Astrocyte (in vitro differentiated cells and primary cell): ENCODE results near the gene AQP1.

Experiments used
- CTCF ChIP-seq: IDR thresholded peaks from 2 replicates; pipeline ENCODE4 v1.5.1; 2011; ENCODE audit warnings: low read depth, mild to moderate bottlenecking, inconsistent platforms, low read length, moderate library complexity; ENCODE audit not compliant: insufficient read depth
- EZH2 ChIP-seq: IDR thresholded peaks from 2 replicates; pipeline ENCODE4 v1.6.1; 2012; ENCODE audit warnings: mild to moderate bottlenecking, low read length, inconsistent platforms; ENCODE audit not compliant: insufficient read depth

GRCh38 chr7:30931161-30931928 lies 19.7 kb downstream of the AQP1 start:
- TF ChIP-seq CTCF = no peak
- no peak for TF ChIP-seq EZH2
